BE2C (cell line): ENCODE results near the gene VAV2.

Source experiments
- DNase-seq: peaks from one replicate; pipeline ENCODE4 v3.0.0-alpha.2; 2020
- H3K27me3 ChIP-seq: fragments of 250-450 bp; sonication (Bioruptor Pico); 2 replicates; pipeline ENCODE4 v1.5.1; 2020; ENCODE audit warnings: mild to moderate bottlenecking
- H3K36me3 ChIP-seq: fragments of 250-450 bp; sonication (Bioruptor Pico); 2 replicates; pipeline ENCODE4 v1.5.1; 2020; ENCODE audit warnings: mild to moderate bottlenecking
- H3K4me1 ChIP-seq: fragments of 250-450 bp; sonication (Bioruptor Pico); 2 replicates; pipeline ENCODE4 v1.5.1; 2020
- H3K4me3 ChIP-seq: 2 replicates; pipeline ENCODE4 v1.5.1; 2011; ENCODE audit warnings: low read depth, low read length
- H3K9me3 ChIP-seq: fragments of 250-450 bp; sonication (Bioruptor Pico); 2 replicates; pipeline ENCODE4 v1.5.1; 2020
- CTCF ChIP-seq: IDR thresholded peaks from 2 replicates; pipeline ENCODE4 v1.5.1; 2012; ENCODE audit warnings: mild to moderate bottlenecking, low read depth, low read length

VAV2 gene

GRCh38 chr9:134002796-134003195 is 10.7 kb upstream of the VAV2 start:
- H3K4me3 ChIP-seq, result no peak overlapping the region
- H3K27me3 ChIP-seq, result no peaks in the 10 kb centered on the region
- TF ChIP-seq CTCF, result no peak
- H3K9me3 ChIP-seq, result no peaks in the 10 kb centered on the region
- H3K36me3 ChIP-seq, result no peaks in the 10 kb centered on the region
- H3K4me1 ChIP-seq, result peaks cover 10% of the 10 kb centered on the region
- DNase-seq, result no peak

- DNase-seq, result no peak
- Histone ChIP-seq H3K4me3 (no peak overlapping the region), H3K36me3 (no peaks in the 10 kb centered on the region), H3K27me3 (no peaks in the 10 kb centered on the region), H3K9me3 (no peaks in the 10 kb centered on the region), H3K4me1 (peaks cover 3% of the 10 kb centered on the region; the same call in 1 of the 2 replicates)
- no peak for TF ChIP-seq CTCF
Observed at GRCh38 chr9:133999851-134000265, 7.7 kb upstream of the VAV2 start.

GRCh38 chr9:133998915-133999595 is 6.9 kb upstream of the VAV2 start:
- H3K4me3 ChIP-seq, result no peak overlapping the region
- no peaks in the 10 kb centered on the region for H3K27me3 ChIP-seq
- no peaks in the 10 kb centered on the region for H3K36me3 ChIP-seq
- TF ChIP-seq CTCF, result no peak
- H3K9me3 ChIP-seq, result no peaks in the 10 kb centered on the region
- DNase-seq, result no peak
- H3K4me1 ChIP-seq, result peaks cover 10% of the 10 kb centered on the region

GRCh38 chr9:133997584-133997983 is 5.5 kb upstream of the VAV2 start:
- no peak for TF ChIP-seq CTCF
- H3K4me3 ChIP-seq, result no peak overlapping the region
- no peaks in the 10 kb centered on the region for H3K9me3 ChIP-seq
- peaks cover 16% of the 10 kb centered on the region for H3K4me1 ChIP-seq
- no peak for DNase-seq
- H3K36me3 ChIP-seq, result no peaks in the 10 kb centered on the region
- no peaks in the 10 kb centered on the region for H3K27me3 ChIP-seq

GRCh38 chr9:133996531-133997520 is 4.7 kb upstream of the VAV2 start:
- Histone ChIP-seq H3K9me3 (no peaks in the 10 kb centered on the region), H3K4me3 (no peak overlapping the region), H3K36me3 (no peaks in the 10 kb centered on the region), H3K27me3 (no peaks in the 10 kb centered on the region), H3K4me1 (peaks cover 16% of the 10 kb centered on the region)
- TF ChIP-seq CTCF, result no peak
- DNase-seq, result no peak
